ENCODE measurements around the gene HSH2D.

DNA sequence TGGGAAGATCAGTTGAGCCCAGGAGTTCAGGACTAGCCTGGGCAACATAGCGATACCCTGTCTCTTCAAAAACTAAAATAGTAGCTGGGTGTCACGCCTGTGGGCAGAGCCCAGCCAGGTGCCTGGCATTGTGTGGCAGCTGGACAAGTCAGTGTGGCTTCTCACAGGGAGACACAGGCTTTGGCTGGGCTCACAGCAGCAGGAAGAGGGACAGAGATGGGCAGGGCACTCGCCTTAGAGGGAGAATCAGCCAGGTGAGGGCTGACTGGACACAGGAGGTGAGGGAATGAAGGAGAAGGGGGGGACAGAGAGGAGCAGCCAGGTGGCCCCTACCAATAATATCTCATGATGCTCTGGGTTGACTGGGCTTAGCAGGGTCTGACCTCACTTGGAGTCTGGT, 45.0 kb downstream of the HSH2D start:
- TF ChIP-seq ZFX (IDR thresholded peaks at IDR 0.05; ENCODE audit: borderline replicate concordance): no peak
- TF ChIP-seq, protein P1, sequence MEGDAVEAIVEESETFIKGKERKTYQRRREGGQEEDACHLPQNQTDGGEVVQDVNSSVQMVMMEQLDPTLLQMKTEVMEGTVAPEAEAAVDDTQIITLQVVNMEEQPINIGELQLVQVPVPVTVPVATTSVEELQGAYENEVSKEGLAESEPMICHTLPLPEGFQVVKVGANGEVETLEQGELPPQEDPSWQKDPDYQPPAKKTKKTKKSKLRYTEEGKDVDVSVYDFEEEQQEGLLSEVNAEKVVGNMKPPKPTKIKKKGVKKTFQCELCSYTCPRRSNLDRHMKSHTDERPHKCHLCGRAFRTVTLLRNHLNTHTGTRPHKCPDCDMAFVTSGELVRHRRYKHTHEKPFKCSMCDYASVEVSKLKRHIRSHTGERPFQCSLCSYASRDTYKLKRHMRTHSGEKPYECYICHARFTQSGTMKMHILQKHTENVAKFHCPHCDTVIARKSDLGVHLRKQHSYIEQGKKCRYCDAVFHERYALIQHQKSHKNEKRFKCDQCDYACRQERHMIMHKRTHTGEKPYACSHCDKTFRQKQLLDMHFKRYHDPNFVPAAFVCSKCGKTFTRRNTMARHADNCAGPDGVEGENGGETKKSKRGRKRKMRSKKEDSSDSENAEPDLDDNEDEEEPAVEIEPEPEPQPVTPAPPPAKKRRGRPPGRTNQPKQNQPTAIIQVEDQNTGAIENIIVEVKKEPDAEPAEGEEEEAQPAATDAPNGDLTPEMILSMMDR (IDR thresholded peaks at IDR 0.05): no peak

All from 22Rv1 (cell line).